Astrocyte of the cerebellum (primary cell): ENCODE measurements around the gene ROCK2.

Experiments
- DNase-seq: peaks from one replicate; pipeline ENCODE4 v3.0.0-alpha.2; 2011; ENCODE audit warnings: low read depth
- H3K4me3 ChIP-seq: 2 replicates; pipeline ENCODE4 v1.5.1; 2011; ENCODE audit warnings: mild to moderate bottlenecking, low read depth, low read length, moderate library complexity
- CTCF ChIP-seq: IDR thresholded peaks from 2 replicates; pipeline ENCODE4 v1.5.1; 2012; ENCODE audit warnings: low read length, low read depth, moderate library complexity, mild to moderate bottlenecking; ENCODE audit errors: missing control alignments
- in situ Hi-C: cut with HindIII; loops from 2 replicates; pipeline ENCODE4 v1.10.0; 2017; ENCODE audit warnings: low sequenced_read_pairs

Gene ROCK2

GRCh38 chr2:11296401-11296800, 48.0 kb downstream of the ROCK2 start:
- no peak for DNase-seq
- H3K4me3 ChIP-seq, result no peak overlapping the region
- in situ Hi-C loops, result no loop called here
- TF ChIP-seq CTCF, result no peak

GRCh38 chr2:11292464-11293255, 51.8 kb downstream of the ROCK2 start:
- no peak overlapping the region for H3K4me3 ChIP-seq
- no peak for TF ChIP-seq CTCF
- no peak for DNase-seq
- in situ Hi-C loops, result no loop called here

GRCh38 chr2:11290713-11291112, 53.7 kb downstream of the ROCK2 start:
- H3K4me3 ChIP-seq, result no peak overlapping the region
- no peak for DNase-seq
- TF ChIP-seq CTCF, result no peak
- in situ Hi-C loops, result no loop called here

- DNase-seq, result no peak
- in situ Hi-C loops, result no loop called here
- TF ChIP-seq CTCF, result no peak
- no peak overlapping the region for H3K4me3 ChIP-seq
These were observed 54.2 kb downstream of the ROCK2 start for GRCh38 chr2:11290211-11290610.

- TF ChIP-seq CTCF, result no peak
- DNase-seq, result no peak
- in situ Hi-C loops, result no loop called here
- no peak overlapping the region for H3K4me3 ChIP-seq
These were observed 56.0 kb downstream of the ROCK2 start for GRCh38 chr2:11288431-11288830.

- DNase-seq, result no peak
- TF ChIP-seq CTCF, result no peak
- in situ Hi-C loops, result no loop called here
- H3K4me3 ChIP-seq, result no peak overlapping the region
These were observed 57.7 kb downstream of the ROCK2 start for GRCh38 chr2:11286749-11287148.
